Stimulated activated CD4-positive, alpha-beta T cell treated with anti-CD3 and anti-CD28 coated beads, Interleukin-12 subunit alpha, Interleukin-12 subunit beta, amount 100 ng/mL, for 48 hours (primary cell): ENCODE measurements around the gene ARMCX1.
"Not testable (repeated sequence)": the region's sequence is repeated elsewhere in the genome, so short reads cannot be mapped to it uniquely, and the experiment has no call there.

Experiments used
- DNase-seq, 3 donors: peaks; one replicate each; pipeline ENCODE4 v3.0.0-alpha.2; 2020; ENCODE audit warnings: low read depth in 2 of 3, low spot score in 1 of 3

The ARMCX1 gene

DNA sequence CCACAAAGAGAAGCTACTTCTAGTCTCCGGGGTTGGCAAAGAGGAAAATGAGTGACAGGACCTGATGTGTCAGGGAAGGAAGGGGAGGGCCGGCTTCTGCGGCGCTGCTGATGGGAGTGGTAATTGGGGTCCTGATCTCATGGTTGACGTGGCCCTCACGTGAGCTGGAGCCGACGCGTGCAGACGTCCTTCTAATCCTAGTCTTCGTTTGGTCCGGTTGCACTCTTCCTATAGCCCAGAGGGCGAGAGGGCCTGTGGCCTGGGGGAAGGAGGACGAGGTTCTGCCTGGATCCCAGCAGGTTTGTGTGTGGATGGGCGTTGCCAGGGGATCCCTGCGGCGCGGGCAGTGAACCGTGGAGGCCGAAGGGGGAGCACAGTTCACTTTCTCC is at the start of gene ARMCX1:
Gene ARMCX1, plus strand, starts transcription at position 186 of the 389 bp plus-strand sequence. CDS start 2,384 bp downstream, outside the sequence.
- DNase-seq, result peak in 1 of 3 donors; percentile 4

GRCh38 chrX:101502929-101503328 is 47.4 kb upstream of the ARMCX1 start:
- DNase-seq, result not testable (repeated sequence)

DNA sequence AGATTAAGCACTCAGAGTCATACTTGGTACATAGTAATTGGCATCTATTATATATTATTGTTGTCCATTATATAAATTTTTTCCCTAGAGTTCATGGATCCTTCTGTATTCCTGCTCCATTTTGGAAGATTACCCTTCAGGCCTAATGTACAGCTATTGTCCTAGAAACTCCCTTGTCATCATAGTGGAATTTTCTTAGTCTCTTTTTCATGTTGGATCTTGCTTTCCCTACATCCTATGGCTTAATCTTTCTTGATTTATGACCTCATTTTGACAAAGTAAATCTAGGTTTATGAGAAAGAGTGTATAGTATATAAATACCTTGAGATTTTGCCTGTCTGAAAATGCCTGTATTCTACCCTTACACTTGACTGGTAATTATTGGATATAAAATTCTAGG is 43.0 kb upstream of the ARMCX1 start:
- DNase-seq, result no peak

GRCh38 chrX:101507986-101508385 is 42.4 kb upstream of the ARMCX1 start:
- no peak for DNase-seq

DNA sequence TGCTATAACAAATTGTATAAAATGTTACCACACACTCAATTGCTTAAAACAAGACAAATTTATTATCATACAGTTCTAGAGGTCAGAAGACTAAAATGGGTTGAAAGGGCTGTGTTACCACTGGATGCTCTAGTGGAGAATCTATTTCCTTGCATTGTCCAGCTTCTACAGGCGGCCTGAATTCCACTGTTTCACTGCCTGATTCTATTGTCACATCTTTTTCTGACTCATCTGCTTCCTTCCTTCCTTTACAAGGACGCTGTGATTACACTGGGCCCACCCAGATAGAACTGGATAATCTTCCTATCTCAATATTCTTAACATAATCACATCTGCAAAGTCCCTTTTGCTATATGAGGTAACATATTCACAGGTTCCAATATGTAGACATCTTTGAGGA is 19.4 kb upstream of the ARMCX1 start:
- DNase-seq, result no peak

GRCh38 chrX:101539116-101539515 is 11.2 kb upstream of the ARMCX1 start:
- DNase-seq, result no peak

GRCh38 chrX:101550751-101551379 is 518 bp downstream of the ARMCX1 start:
- DNase-seq, result no peak

- no peak for DNase-seq
Observed at GRCh38 chrX:101551380-101551767, 1.0 kb downstream of the ARMCX1 start.

DNA sequence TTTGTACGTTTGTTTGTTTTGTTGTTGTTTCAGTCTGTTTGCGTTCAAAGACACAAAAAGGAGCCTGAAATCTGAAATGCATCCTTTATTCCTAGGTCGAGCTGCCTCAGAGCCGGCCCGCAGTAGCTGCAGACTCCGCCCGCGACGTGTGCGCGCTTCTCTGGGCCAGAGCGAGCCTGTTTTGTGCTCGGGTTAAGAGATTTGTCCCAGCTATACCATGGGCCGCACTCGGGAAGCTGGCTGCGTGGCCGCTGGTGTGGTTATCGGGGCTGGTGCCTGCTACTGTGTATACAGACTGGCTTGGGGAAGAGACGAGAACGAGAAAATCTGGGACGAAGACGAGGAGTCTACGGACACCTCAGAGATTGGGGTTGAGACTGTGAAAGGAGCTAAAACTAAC is 2.4 kb downstream of the ARMCX1 start:
- DNase-seq, result no peak

DNA sequence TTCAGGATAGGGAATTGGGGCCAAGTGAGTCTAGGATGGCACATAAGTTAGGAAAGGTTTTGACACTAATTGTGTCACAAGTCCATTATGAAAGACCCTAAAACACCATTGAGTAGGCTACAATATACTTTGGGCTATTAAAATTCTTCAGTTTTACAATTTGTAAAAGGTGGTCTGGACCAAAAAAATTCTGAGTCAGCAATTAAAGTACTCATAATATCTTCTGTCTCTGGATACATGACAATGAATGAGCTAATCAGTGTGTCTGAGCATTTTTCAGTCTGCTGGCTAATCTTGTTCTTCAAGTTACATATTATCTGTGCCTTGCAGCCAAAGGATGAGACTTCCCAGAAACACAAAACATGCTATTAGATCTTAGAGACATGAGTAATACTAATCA is 14.3 kb downstream of the ARMCX1 start:
- DNase-seq, result no peak

DNA sequence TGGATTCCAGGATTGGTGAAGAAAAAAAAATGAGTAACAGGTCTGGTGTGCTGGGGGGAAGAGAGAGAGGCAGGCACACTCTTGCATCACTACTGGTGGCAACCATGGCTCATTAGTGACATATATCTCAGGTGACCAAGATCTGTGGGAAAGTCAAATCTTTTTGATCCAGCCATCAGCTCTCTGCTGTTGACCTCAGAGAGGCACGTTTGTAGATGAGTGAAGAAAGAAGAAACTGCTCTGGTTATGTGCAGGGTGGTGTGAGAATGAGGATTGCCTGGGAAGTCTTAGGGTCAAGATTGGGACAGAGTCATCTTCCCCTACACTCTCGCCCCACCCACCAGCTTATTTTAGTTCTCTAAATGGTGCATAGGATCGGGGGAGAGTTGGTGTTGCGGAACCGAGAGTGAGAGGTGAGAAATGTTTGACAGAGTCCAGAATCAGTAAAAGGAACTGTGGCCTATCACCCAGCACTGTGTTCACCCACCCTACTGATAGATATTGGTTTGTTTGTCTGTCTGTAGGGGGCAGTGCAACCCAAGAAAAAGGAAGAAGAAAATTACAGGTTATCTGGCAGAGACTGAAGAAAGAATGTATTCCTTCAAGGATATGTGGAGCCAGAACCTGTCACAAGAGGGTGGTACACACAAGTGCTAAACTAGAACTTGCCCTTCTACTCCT is 45.5 kb downstream of the ARMCX1 start:
- peak in 1 of 3 donors; percentile 58 for DNase-seq

DNA sequence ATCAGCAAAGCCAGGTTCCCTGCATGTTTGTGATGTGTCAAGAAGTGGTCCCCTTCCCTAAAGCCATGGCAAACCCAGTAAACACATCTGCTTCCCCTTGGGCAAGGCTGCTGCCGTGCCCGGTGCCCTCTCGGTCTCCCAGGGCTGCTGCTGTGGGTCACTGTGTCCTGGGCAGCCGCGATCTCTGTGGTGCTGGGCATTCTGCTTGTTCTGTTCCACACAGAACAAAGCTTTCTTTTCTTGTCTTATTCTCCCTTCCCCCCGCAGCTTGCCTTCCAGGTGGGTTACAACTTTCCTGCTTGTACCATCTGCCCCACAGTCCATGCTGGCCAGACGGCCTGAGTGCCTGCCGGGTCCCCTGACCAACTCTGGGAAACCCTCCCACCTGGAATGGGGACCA is 49.2 kb downstream of the ARMCX1 start:
- not testable (repeated sequence) for DNase-seq

GRCh38 chrX:101602077-101602476 is 51.7 kb downstream of the ARMCX1 start:
- no peak for DNase-seq
